Measurements from ENCODE around the gene ASXL2.

Gene ASXL2

GRCh38 chr2:25744055-25744454 is 134.2 kb downstream of the ASXL2 start:
- Histone ChIP-seq H3K4me1 (ENCODE audit: insufficient read depth, low read length) (no peaks in the 10 kb centered on the region), H3K9me3 (ENCODE audit: low read length) (no peaks in the 10 kb centered on the region), H3K27ac (ENCODE audit: low read depth, low read length) (no peak overlapping the region), H3K27me3 (ENCODE audit: control insufficient read depth in 1 of 2, insufficient read depth in 2 of 2, low read length in 2 of 2) (no peaks in the 10 kb centered on the region), H3K9ac (ENCODE audit: low read length) (no peak overlapping the region), H3K36me3 (ENCODE audit: insufficient read depth, low read length) (peaks cover 28% of the 10 kb centered on the region), H3K4me3 (ENCODE audit: low read depth in 1 of 2, low read length in 2 of 2) (no peak overlapping the region)

DNA sequence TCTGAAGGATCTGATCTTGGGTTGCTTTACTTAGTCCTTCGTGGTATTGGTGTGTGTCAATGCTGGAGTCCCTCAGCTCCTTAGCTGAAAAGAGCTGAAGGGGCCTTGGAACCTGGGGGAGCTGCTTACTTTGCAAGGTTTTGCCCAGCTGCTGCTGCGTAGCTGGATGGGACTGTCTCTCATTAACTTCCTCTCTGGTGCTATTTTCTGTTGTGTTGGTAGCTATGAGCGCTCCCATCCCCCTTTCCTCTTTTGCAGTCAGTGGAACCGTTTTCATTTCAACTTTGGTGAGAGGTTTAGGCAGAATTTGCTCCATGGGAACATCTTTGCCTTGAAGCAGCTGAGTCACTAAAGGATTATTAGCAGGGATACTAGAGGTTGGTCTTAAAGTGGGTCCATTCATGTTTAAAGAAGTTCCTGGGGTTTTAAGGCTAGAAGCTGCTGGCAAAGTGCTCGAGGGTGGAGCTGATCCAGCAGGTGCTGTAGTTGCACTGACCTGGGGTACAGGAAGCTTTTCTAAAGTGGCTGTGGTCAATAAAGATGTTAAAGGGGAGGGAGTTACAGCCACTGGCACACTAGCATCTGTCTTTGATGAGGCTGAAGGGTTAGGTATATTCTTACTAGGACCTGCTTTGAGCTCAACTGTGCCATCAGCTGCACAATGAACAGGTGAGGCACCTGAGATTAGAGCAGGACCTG is 135.0 kb downstream of the ASXL2 start:
- Histone ChIP-seq H3K27ac (ENCODE audit: low read depth, low read length) (no peak overlapping the region), H3K36me3 (ENCODE audit: insufficient read depth, low read length) (peaks cover 20% of the 10 kb centered on the region)

GRCh38 chr2:25742501-25742900 is 135.8 kb downstream of the ASXL2 start:
- Histone ChIP-seq H3K4me1 (ENCODE audit: insufficient read depth, low read length) (no peaks in the 10 kb centered on the region), H3K27ac (ENCODE audit: low read depth, low read length) (no peak overlapping the region)

More for the DNA sequence above, 135.0 kb downstream of the ASXL2 start:
- no peak overlapping the region for H3K9ac ChIP-seq (ENCODE audit: low read length)
- no peaks in the 10 kb centered on the region for H3K9me3 ChIP-seq (ENCODE audit: low read length)
- no peaks in the 10 kb centered on the region for H3K27me3 ChIP-seq (ENCODE audit: control insufficient read depth in 1 of 2, insufficient read depth in 2 of 2, low read length in 2 of 2)
- H3K4me1 ChIP-seq (ENCODE audit: insufficient read depth, low read length), result no peaks in the 10 kb centered on the region
- no peak overlapping the region for H3K4me3 ChIP-seq (ENCODE audit: low read depth in 1 of 2, low read length in 2 of 2)

DNA sequence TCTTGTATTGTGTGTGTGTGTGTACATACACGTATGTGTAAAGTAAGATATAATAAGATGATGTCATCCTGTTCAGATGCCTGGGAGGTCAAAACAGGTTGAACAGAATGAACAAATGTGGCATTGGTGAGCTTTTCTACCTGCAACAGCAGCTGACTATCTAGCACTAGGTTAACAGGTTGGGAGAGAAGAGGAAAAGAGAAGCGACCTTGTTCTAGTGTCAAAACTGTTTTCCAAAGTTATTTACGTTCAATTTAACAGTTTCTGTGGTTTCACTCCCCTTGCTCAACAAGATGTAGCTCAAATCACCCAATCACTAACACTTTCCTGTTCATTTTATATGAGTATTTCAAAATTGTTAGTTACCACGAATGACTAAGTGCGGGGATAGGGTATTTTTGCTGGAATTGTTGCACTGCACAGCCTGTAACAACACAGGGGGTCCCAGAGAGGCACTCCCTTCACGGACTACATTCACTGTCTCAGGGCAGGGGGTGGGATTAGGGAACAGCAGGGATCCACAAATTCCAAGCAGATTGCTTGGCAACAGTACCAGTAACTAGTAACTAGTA is 137.4 kb downstream of the ASXL2 start:
- H3K36me3 ChIP-seq (ENCODE audit: insufficient read depth, low read length), result peaks cover 20% of the 10 kb centered on the region
- no peak overlapping the region for H3K4me3 ChIP-seq (ENCODE audit: low read depth in 1 of 2, low read length in 2 of 2)
- no peaks in the 10 kb centered on the region for H3K9me3 ChIP-seq (ENCODE audit: low read length)
- H3K9ac ChIP-seq (ENCODE audit: low read length), result no peak overlapping the region
- H3K27me3 ChIP-seq (ENCODE audit: control insufficient read depth in 1 of 2, insufficient read depth in 2 of 2, low read length in 2 of 2), result no peaks in the 10 kb centered on the region
- no peaks in the 10 kb centered on the region for H3K4me1 ChIP-seq (ENCODE audit: insufficient read depth, low read length)
- no peak overlapping the region for H3K27ac ChIP-seq (ENCODE audit: low read depth, low read length)

More at GRCh38 chr2:25742501-25742900, 135.8 kb downstream of the ASXL2 start:
- Histone ChIP-seq H3K9ac (ENCODE audit: low read length) (no peak overlapping the region), H3K27me3 (ENCODE audit: control insufficient read depth in 1 of 2, insufficient read depth in 2 of 2, low read length in 2 of 2) (no peaks in the 10 kb centered on the region), H3K4me3 (ENCODE audit: low read depth in 1 of 2, low read length in 2 of 2) (no peak overlapping the region), H3K36me3 (ENCODE audit: insufficient read depth, low read length) (peaks cover 20% of the 10 kb centered on the region), H3K9me3 (ENCODE audit: low read length) (no peaks in the 10 kb centered on the region)

DNA sequence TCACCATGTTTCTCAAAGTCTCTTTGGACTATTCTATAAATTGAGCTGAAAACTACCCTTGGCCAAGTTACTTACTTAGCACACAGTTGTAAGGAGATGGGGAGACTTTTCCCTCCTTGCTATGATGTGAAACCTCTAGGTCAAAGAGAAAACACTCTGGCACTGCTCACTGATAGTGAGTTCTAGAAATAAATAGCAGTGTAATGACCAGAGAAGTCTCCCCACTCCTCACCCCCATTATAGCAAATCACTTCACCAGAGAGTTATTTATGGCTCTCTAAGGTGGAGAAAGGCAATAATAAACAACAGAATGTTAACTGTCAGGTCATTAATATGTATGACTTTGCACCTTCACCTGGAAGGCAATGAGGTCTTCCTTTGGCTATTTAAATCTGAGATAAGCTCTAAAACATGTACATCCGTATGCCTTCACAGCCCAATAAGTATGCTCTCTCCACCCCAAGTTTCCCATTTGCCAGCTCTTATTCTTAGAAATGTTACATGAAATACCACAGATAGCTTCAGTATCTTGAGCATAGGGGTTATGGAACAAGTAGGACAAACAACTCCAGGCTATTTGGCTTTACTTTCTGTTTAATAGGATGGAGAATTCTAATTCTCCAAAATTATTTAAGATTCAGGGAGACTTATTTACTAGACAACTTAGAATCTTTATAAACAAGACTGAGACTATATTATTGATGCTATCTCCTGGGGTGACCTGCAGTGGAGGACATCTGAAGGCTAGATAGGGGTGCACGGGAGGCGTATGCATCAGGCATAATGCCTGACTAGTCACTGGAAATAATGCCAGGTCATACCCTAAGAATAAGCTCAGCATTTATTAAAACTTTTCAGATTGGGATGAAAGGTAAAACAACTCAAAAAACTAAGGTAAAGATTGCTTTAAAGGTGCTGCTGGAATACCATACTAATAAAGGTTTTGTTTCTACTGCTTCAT is 139.6 kb downstream of the ASXL2 start:
- no peak overlapping the region for H3K27ac ChIP-seq (ENCODE audit: low read depth, low read length)
- no peak overlapping the region for H3K9ac ChIP-seq (ENCODE audit: low read length)
- no peak overlapping the region for H3K4me3 ChIP-seq (ENCODE audit: low read depth in 1 of 2, low read length in 2 of 2)
- H3K36me3 ChIP-seq (ENCODE audit: insufficient read depth, low read length), result peaks cover 18% of the 10 kb centered on the region
- no peaks in the 10 kb centered on the region for H3K9me3 ChIP-seq (ENCODE audit: low read length)
- no peaks in the 10 kb centered on the region for H3K27me3 ChIP-seq (ENCODE audit: control insufficient read depth in 1 of 2, insufficient read depth in 2 of 2, low read length in 2 of 2)
- H3K4me1 ChIP-seq (ENCODE audit: insufficient read depth, low read length), result no peaks in the 10 kb centered on the region

DNA sequence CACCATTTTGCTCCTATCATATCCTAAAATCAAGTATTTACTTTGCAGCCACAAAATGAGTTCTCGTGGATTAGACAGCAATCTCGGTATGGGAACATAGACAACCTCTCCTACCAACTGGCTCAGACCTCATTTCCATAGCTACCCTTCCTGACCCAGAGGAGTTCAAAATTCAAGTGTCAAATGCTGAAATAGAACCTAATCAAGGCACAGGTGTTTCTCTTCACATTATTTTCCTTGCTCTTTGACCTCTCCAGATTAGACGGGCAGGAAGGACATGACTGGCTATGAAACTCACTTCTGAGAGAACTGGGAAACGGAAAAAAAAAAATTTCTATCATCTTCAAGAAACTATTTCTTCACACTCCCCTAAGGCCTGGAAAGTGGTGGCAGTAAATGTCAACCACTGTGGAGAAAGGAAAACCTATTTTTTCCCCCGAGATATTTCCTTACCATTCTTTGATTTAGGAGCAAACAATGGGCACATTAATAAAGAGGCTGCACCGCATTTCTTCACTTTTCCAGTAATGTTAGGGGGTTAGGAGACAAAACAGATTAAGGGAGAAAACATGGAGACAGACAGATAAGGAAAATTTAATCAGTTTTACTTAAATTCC is 141.3 kb downstream of the ASXL2 start:
- Histone ChIP-seq H3K9me3 (ENCODE audit: low read length) (no peaks in the 10 kb centered on the region), H3K9ac (ENCODE audit: low read length) (no peak overlapping the region), H3K4me1 (ENCODE audit: insufficient read depth, low read length) (no peaks in the 10 kb centered on the region), H3K27me3 (ENCODE audit: control insufficient read depth in 1 of 2, insufficient read depth in 2 of 2, low read length in 2 of 2) (no peaks in the 10 kb centered on the region), H3K27ac (ENCODE audit: low read depth, low read length) (no peak overlapping the region), H3K36me3 (ENCODE audit: insufficient read depth, low read length) (peaks cover 4% of the 10 kb centered on the region), H3K4me3 (ENCODE audit: low read depth in 1 of 2, low read length in 2 of 2) (no peak overlapping the region)

- no peaks in the 10 kb centered on the region for H3K36me3 ChIP-seq (ENCODE audit: insufficient read depth, low read length)
- H3K4me1 ChIP-seq (ENCODE audit: insufficient read depth, low read length), result no peaks in the 10 kb centered on the region
- no peak overlapping the region for H3K27ac ChIP-seq (ENCODE audit: low read depth, low read length)
- no peaks in the 10 kb centered on the region for H3K27me3 ChIP-seq (ENCODE audit: control insufficient read depth in 1 of 2, insufficient read depth in 2 of 2, low read length in 2 of 2)
- no peak overlapping the region for H3K4me3 ChIP-seq (ENCODE audit: low read depth in 1 of 2, low read length in 2 of 2)
- no peaks in the 10 kb centered on the region for H3K9me3 ChIP-seq (ENCODE audit: low read length)
- H3K9ac ChIP-seq (ENCODE audit: low read length), result no peak overlapping the region
Observed at GRCh38 chr2:25735835-25736234, 142.5 kb downstream of the ASXL2 start.

DNA sequence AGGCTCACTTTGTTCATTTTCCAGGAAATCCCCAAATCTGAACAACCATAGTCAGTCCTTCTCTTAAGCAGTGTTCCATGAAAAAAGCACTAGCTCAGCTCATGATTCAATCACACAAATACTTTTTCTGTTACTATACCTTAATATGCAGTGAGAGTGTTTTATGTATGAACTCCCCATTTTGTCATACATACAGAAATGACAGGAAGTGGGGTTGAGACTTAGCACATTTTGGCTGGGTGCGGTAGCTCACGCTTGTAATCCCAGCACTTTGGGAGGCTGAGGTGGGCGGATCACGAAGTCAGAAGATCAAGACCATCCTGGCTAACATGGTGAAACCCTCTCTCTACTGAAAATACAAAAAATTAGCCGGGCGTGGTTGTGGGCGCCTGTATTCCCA is 149.7 kb downstream of the ASXL2 start:
- Histone ChIP-seq H3K9me3 (ENCODE audit: low read length) (no peaks in the 10 kb centered on the region), H3K27ac (ENCODE audit: low read depth, low read length) (no peak overlapping the region), H3K4me3 (ENCODE audit: low read depth in 1 of 2, low read length in 2 of 2) (no peak overlapping the region), H3K4me1 (ENCODE audit: insufficient read depth, low read length) (no peaks in the 10 kb centered on the region), H3K27me3 (ENCODE audit: control insufficient read depth in 1 of 2, insufficient read depth in 2 of 2, low read length in 2 of 2) (peaks cover 0 to 5% of the 10 kb centered on the region in 2 donors), H3K9ac (ENCODE audit: low read length) (no peak overlapping the region), H3K36me3 (ENCODE audit: insufficient read depth, low read length) (no peaks in the 10 kb centered on the region)

DNA sequence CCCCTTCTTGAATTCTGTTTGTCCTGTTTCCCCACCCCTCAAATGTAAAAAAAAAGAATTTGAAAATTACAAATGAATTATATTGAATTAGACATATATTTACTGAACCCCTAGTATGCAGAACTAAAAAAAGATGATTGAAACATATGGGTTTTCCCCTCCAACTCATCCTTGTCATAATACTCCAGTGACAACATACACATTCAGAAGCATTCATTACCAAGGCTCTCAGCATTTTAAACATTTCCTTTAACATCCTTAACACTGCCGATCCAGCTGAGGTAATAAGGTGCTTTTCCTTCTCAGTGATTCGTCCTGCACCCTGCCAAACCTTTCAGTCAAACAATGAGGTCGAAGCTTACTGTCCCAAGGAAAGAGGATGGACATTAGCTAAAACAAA is 151.8 kb downstream of the ASXL2 start:
- no peak overlapping the region for H3K9ac ChIP-seq (ENCODE audit: low read length)
- peaks cover 0 to 5% of the 10 kb centered on the region in 2 donors for H3K27me3 ChIP-seq (ENCODE audit: control insufficient read depth in 1 of 2, insufficient read depth in 2 of 2, low read length in 2 of 2)
- no peaks in the 10 kb centered on the region for H3K9me3 ChIP-seq (ENCODE audit: low read length)
- H3K4me3 ChIP-seq (ENCODE audit: low read depth in 1 of 2, low read length in 2 of 2), result no peak overlapping the region
- no peaks in the 10 kb centered on the region for H3K36me3 ChIP-seq (ENCODE audit: insufficient read depth, low read length)
- no peak overlapping the region for H3K27ac ChIP-seq (ENCODE audit: low read depth, low read length)
- H3K4me1 ChIP-seq (ENCODE audit: insufficient read depth, low read length), result no peaks in the 10 kb centered on the region

- H3K4me1 ChIP-seq (ENCODE audit: insufficient read depth, low read length), result no peaks in the 10 kb centered on the region
- no peak overlapping the region for H3K27ac ChIP-seq (ENCODE audit: low read depth, low read length)
- peaks cover 0 to 5% of the 10 kb centered on the region in 2 donors for H3K27me3 ChIP-seq (ENCODE audit: control insufficient read depth in 1 of 2, insufficient read depth in 2 of 2, low read length in 2 of 2)
- no peaks in the 10 kb centered on the region for H3K36me3 ChIP-seq (ENCODE audit: insufficient read depth, low read length)
- H3K9me3 ChIP-seq (ENCODE audit: low read length), result no peaks in the 10 kb centered on the region
- H3K9ac ChIP-seq (ENCODE audit: low read length), result no peak overlapping the region
- no peak overlapping the region for H3K4me3 ChIP-seq (ENCODE audit: low read depth in 1 of 2, low read length in 2 of 2)
Observed at GRCh38 chr2:25725877-25726276, 152.4 kb downstream of the ASXL2 start.

DNA sequence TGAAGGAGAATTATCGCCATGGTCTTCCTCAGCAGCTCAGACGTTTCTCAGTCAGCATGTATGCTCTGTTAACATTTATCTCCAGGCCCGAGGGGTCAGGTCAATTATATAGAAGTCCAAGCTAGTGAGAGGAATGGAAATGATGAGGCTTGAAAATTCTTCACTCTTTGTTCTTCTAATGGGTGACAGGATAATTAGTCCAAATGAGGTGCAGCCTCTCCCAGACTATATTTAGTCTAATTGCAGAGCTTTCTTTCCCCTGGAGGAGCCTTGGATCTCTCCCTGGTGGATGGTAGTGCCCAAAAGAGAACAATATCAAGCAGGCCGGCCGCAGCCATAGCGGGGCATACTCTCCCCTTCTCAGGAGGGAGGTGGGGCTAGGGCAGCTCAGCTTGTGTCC is 153.5 kb downstream of the ASXL2 start:
- Histone ChIP-seq H3K9ac (ENCODE audit: low read length) (no peak overlapping the region), H3K36me3 (ENCODE audit: insufficient read depth, low read length) (no peaks in the 10 kb centered on the region), H3K27ac (ENCODE audit: low read depth, low read length) (no peak overlapping the region), H3K27me3 (ENCODE audit: control insufficient read depth in 1 of 2, insufficient read depth in 2 of 2, low read length in 2 of 2) (peaks cover 0 to 5% of the 10 kb centered on the region in 2 donors), H3K9me3 (ENCODE audit: low read length) (no peaks in the 10 kb centered on the region), H3K4me1 (ENCODE audit: insufficient read depth, low read length) (no peaks in the 10 kb centered on the region), H3K4me3 (ENCODE audit: low read depth in 1 of 2, low read length in 2 of 2) (no peak overlapping the region)
